Small intestine (tissue), 7 donors: ENCODE measurements around the gene SGPL1. TPM values are rescaled to one million over a fixed set of nuclear protein-coding genes. Genes with fewer than 3 reads are reported as not detected.

ENCODE experiments used
- DNase-seq, 2 donors: peaks; one replicate each; pipeline versions ENCODE4 v3.0.0 to v3.0.0-alpha.2; 2013
- FAIRE-seq: peaks from 2 replicates; lab custom pipeline; 2012; peaks lifted over from hg19 to GRCh38; lab: Jason Lieb, UNC
- H3K27ac ChIP-seq, 3 donors: one replicate each; pipeline ENCODE4 v1.5.1; 2013; ENCODE audit warnings: low read length in 2 of 3, mild to moderate bottlenecking in 2 of 3, control low read depth in 1 of 3, inconsistent platforms in 1 of 3, low read depth in 1 of 3, moderate library complexity in 1 of 3
- H3K27me3 ChIP-seq, 3 donors: one replicate each; pipeline ENCODE4 v1.6.1; 2013; ENCODE audit warnings: low read length in 3 of 3, inconsistent platforms in 1 of 3; ENCODE audit not compliant: control insufficient read depth in 3 of 3, insufficient read depth in 3 of 3
- H3K36me3 ChIP-seq, 3 donors: one replicate each; pipeline ENCODE4 v1.6.1; 2013; ENCODE audit warnings: low read length in 3 of 3, inconsistent platforms in 1 of 3, low read depth in 1 of 3, mild to moderate bottlenecking in 1 of 3, moderate library complexity in 1 of 3; ENCODE audit not compliant: control insufficient read depth in 3 of 3, insufficient read depth in 2 of 3
- H3K4me1 ChIP-seq, 3 donors: one replicate each; pipeline ENCODE4 v1.6.1; 2013; ENCODE audit warnings: low read length in 2 of 3, inconsistent platforms in 1 of 3, low read depth in 1 of 3, mild to moderate bottlenecking in 1 of 3, moderate library complexity in 1 of 3; ENCODE audit not compliant: control insufficient read depth in 3 of 3, insufficient read depth in 2 of 3
- H3K4me3 ChIP-seq, 3 donors: one replicate each; pipeline ENCODE4 v1.5.1; 2013; ENCODE audit warnings: low read length in 3 of 3, control low read depth in 1 of 3, inconsistent platforms in 1 of 3, low read depth in 1 of 3, mild to moderate bottlenecking in 1 of 3, moderate library complexity in 1 of 3
- H3K9me3 ChIP-seq, 2 donors: one replicate each; pipeline ENCODE4 v1.6.1; 2013; ENCODE audit warnings: low read depth in 1 of 2, low read length in 1 of 2; ENCODE audit not compliant: control insufficient read depth in 2 of 2, insufficient read depth in 1 of 2
- WGBS, 3 donors: extraction: QIAGEN DNeasy Blood & Tissue Kit; methylation state at CpG; one replicate each; pipeline ENCODE4 v1.1.7; 2013; 5-methylcytosine and 5-hydroxymethylcytosine counted together
- polyA plus RNA-seq, 4 donors: library from polyadenylated mRNA; stranded (reverse) in 3 of 4; unstranded in 1 of 4; fragments of 200-250 nt in 3 of 4; fragments of 120-200 nt in 1 of 4; gene quantifications; one replicate each; pipeline versions ENCODE4 v1.2.1 to v1.2.3, GENCODE V29; 2013
- donor health status: healthy with polysubstance abuse.
- donor health status: control.
- donor health status: control.
- donor health status: Bipolar disorder and iron deficiency.
- donor health status: healthy.

The SGPL1 gene
- polyA plus RNA-seq, 4 donors, result 10.0 to 49.3 (median 16.4) TPM

- Histone ChIP-seq H3K4me1 (peaks cover 0 to 11% (median 0%) of the 10 kb centered on the region in 3 donors), H3K27me3 (peaks cover 0 to 3% (median 0%) of the 10 kb centered on the region in 3 donors), H3K27ac (no peak overlapping the region), H3K4me3 (no peak overlapping the region), H3K9me3 (no peaks in the 10 kb centered on the region), H3K36me3 (no peaks in the 10 kb centered on the region)
- 70 to 76% (median 76%) methylated on average over 17 of the region's 17 CpGs for WGBS, 3 donors
- DNase-seq (no peak), FAIRE-seq (no peak)
These were observed 114.7 kb downstream of the SGPL1 start for GRCh38 chr10:70930263-70931000.

Other genes starting within 250 kb of the SGPL1 start
- 1 to 10 TPM in 3 of 4 donors, under 1 TPM in 1; 0.87 to 2.4 (median 1.6) TPM for gene PRF1, start 213.2 kb upstream of the SGPL1 start, polyA plus RNA-seq
- gene ADAMTS14, start 143.4 kb upstream of the SGPL1 start, polyA plus RNA-seq, result 1 to 10 TPM in 1 of 4 donors, under 1 TPM in 3; 0.45 to 7.7 (median 0.79) TPM
- gene TBATA, start 30.6 kb upstream of the SGPL1 start, polyA plus RNA-seq, result under 1 TPM in 1 of 4 donors, not detected in 3; 0.09 TPM
- gene PCBD1, start 72.6 kb downstream of the SGPL1 start, polyA plus RNA-seq, result 100 to 1,000 TPM in 2 of 4 donors, 10 to 100 TPM in 2; 67.3 to 178 (median 112) TPM